Spinal cord (tissue), 10 donors: ENCODE measurements around the gene CCDC102B. TPM values are rescaled to one million over a fixed set of nuclear protein-coding genes. Genes with fewer than 3 reads are reported as not detected.
"Not testable (repeated sequence)": the region's sequence is repeated elsewhere in the genome, so short reads cannot be mapped to it uniquely, and the experiment has no call there.

Experiments
- DNase-seq, 6 donors: peaks; one replicate each; pipeline versions ENCODE4 v3.0.0 to v3.0.0-alpha.2; 2013 to 2015; ENCODE audit warnings: low spot score in 6 of 6, low read depth in 4 of 6
- H3K27ac ChIP-seq: one replicate; pipeline ENCODE4 v1.5.1; 2013; ENCODE audit warnings: low read depth, low read length, control low read depth
- H3K27me3 ChIP-seq: one replicate; pipeline ENCODE4 v1.6.1; 2013; ENCODE audit warnings: low read length; ENCODE audit not compliant: control insufficient read depth, insufficient read depth
- H3K36me3 ChIP-seq: one replicate; pipeline ENCODE4 v1.6.1; 2013; ENCODE audit warnings: low read length; ENCODE audit not compliant: control insufficient read depth, insufficient read depth
- H3K4me1 ChIP-seq: one replicate; pipeline ENCODE4 v1.6.1; 2013; ENCODE audit warnings: low read length; ENCODE audit not compliant: control insufficient read depth, insufficient read depth
- H3K4me3 ChIP-seq: one replicate; pipeline ENCODE4 v1.5.1; 2013; ENCODE audit warnings: low read depth, low read length, control low read depth
- H3K9me3 ChIP-seq: one replicate; pipeline ENCODE4 v1.6.1; 2013; ENCODE audit warnings: low read length; ENCODE audit not compliant: control insufficient read depth, insufficient read depth
- WGBS: methylation state at CpG from one replicate; pipeline ENCODE4 v1.1.5; 2013; ENCODE audit warnings: missing lambda C conversion rate; ENCODE audit not compliant: insufficient coverage; 5-methylcytosine and 5-hydroxymethylcytosine counted together
- polyA plus RNA-seq, 2 donors: library from polyadenylated mRNA; unstranded; fragments of 120-200 nt; gene quantifications; one replicate each; pipeline ENCODE4 v1.2.1, GENCODE V29; 2013; ENCODE audit not compliant: insufficient read length in 2 of 2
- total RNA-seq, 2 donors: library from RNA; depleted of rRNA in 1 of 2; stranded (reverse); fragments of 120-200 nt in 1 of 2; fragments of >200 nt in 1 of 2; gene quantifications; one replicate each; pipeline versions ENCODE4 v1.2.3 to v1.2.4, GENCODE V29; 2013 to 2014
- donor health status: healthy.

CCDC102B gene
- total and polyA plus RNA-seq, 4 donors = 6.2 to 21.2 (median 15.3) TPM

DNA sequence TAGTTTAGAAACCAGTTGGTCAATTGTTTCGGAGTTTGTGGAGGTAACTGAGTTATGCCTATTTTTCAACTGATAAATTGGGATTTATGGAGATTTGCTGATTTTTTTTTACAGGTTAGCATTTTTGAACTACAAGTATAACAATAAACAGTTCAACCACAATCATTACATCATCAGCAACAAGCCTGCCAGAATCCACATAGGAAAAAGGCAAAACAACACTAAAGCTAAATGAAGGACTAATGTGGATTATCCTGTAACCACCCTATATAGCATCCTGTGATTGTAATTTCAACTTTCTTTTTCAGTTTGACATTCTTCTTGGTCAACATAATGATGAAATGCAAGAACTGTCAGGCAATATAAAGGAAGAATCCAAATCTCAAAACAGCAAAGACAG lies 76.5 kb downstream of the CCDC102B start:
- no peaks in the 10 kb centered on the region for H3K9me3 ChIP-seq
- no peaks in the 10 kb centered on the region for H3K27me3 ChIP-seq
- no peak overlapping the region for H3K27ac ChIP-seq
- no CpG with 5 or more reads among the region's 1 CpG for WGBS
- H3K36me3 ChIP-seq = no peaks in the 10 kb centered on the region
- no peak for DNase-seq
- no peak overlapping the region for H3K4me3 ChIP-seq
- no peaks in the 10 kb centered on the region for H3K4me1 ChIP-seq

DNA sequence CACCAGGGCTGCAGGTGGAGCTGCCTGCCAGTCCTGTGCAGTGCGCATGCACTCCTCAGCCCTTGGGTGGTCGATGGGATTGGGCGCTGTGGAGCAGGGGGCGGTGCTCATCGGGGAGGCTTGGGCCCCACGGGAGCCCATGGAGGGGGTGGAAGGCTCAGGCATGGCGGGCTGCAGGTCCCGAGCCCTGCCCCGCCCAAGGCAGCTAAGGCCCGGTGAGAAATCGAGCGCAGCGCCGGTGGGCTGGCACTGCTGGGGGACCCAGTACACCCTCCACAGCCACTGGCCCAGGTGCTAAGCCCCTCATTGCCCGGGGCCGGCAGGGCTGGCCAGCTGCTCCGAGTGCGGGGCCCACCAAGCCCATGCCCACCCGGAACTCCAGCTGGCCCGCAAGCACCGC lies 82.1 kb downstream of the CCDC102B start:
- not testable (repeated sequence) for H3K9me3 ChIP-seq, H3K4me3 ChIP-seq, H3K4me1 ChIP-seq, H3K36me3 ChIP-seq, DNase-seq, H3K27me3 ChIP-seq, H3K27ac ChIP-seq
- 100% methylated on average over 14 of the region's 21 CpGs for WGBS

DNA sequence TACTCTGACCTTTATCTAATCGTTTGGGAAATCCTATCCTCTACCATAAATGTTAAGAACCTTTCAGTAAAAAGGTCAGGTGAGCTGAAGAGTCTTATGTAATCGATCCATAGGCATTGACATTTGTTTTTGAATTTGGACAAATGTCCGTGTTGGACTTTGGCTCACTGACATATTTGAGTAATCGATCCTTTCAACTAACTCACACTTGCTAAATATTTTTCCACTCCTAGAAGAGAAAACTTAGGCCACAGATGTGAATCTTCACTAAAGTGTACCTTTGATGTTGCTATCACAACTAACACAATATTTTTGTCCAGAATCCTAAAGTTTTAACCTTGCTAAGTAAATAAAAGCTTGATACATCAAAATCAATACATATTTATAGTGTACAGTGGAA lies 89.5 kb downstream of the CCDC102B start:
- H3K36me3 ChIP-seq = no peaks in the 10 kb centered on the region
- WGBS = 100% methylated on average over 2 of the region's 4 CpGs
- H3K27ac ChIP-seq = no peak overlapping the region
- no peak overlapping the region for H3K4me3 ChIP-seq
- no peak for DNase-seq
- no peaks in the 10 kb centered on the region for H3K4me1 ChIP-seq
- H3K27me3 ChIP-seq = no peaks in the 10 kb centered on the region
- H3K9me3 ChIP-seq = no peaks in the 10 kb centered on the region

DNA sequence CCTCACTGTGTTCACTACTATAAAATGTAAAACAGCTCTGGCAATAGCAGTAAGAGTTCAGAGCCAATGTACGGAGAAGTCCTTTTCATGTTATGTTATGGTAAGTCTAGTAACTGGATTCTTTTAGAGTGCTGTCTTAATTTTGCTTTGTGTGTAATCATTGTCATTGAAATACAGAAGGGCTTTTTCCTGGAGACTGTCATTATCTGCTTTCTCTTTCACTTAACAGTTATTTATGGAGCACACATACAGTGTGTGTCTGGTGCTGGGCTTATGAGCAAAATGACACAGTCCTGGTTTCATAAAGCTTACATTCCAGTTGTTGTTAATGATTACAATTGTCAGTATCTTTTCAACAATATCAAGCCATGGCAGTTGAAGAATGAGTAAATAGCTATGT lies 95.5 kb downstream of the CCDC102B start:
- Histone ChIP-seq H3K36me3 (no peaks in the 10 kb centered on the region), H3K4me3 (no peak overlapping the region), H3K27me3 (no peaks in the 10 kb centered on the region), H3K27ac (no peak overlapping the region), H3K9me3 (no peaks in the 10 kb centered on the region), H3K4me1 (no peaks in the 10 kb centered on the region)
- DNase-seq = peak in 1 of 6 donors; percentile 35
- WGBS = no CpG with 5 or more reads among the region's 1 CpG

DNA sequence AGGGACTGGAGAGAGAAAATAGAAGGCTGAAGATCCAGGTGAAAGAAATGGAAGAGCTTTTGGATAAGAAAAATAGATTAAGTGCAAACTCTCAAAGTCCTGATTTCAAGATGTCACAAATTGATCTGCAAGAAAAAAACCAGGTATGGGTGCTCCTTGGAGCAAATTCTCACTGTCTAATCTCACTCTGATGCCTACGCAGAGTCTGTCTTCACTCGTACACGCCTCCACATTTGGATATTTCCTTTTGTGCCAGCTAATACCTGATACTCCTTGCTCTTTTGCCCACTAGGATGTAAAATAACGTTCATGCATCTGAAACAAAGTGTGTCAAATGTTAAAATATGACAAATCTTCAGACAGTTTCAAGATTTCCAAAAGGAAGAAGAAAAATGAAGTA lies 99.4 kb downstream of the CCDC102B start:
- Histone ChIP-seq H3K27me3 (no peaks in the 10 kb centered on the region), H3K9me3 (no peaks in the 10 kb centered on the region), H3K4me1 (no peaks in the 10 kb centered on the region), H3K27ac (no peak overlapping the region), H3K4me3 (no peak overlapping the region), H3K36me3 (no peaks in the 10 kb centered on the region)
- DNase-seq = no peak
- 90% methylated on average over 2 of the region's 4 CpGs for WGBS

DNA sequence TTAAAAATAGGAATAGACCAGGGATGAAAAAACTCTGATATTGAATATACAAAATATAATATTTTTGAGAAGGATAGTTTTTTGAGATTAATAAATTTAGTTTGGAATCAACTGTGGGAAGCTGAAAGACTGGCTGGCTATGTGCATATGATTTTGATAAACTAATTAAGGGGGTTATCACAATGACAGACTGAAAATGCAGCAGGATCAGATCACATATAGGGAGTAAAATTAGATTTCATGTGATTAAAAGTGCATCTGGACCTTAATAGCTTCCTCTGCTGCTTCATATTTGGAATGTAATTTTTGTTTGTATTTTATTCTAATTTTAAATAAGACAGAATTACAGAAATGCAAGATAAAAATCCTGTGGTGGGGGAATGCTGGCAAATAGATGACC lies 111.7 kb downstream of the CCDC102B start:
- Histone ChIP-seq H3K4me1 (no peaks in the 10 kb centered on the region), H3K4me3 (no peak overlapping the region), H3K9me3 (no peaks in the 10 kb centered on the region), H3K27ac (no peak overlapping the region), H3K36me3 (no peaks in the 10 kb centered on the region), H3K27me3 (no peaks in the 10 kb centered on the region)
- no peak for DNase-seq

DNA sequence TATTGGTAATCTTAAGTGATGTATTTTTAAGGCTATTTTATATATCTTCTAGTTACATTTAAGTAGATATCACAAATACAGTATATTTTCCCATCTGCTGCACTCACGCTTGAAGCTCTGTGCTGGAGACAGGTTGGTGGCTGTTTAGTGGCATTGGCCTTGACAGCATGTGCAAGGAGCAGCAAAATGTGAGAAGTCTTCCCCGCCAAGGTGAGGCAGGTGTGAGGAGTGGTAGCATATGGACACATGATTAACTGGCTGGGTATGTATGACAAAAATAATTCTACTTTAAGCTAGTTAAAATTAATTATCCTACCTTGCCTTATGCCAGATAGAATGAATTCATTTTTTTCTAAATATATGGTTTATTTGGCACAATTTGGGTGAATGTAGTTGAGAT lies 117.2 kb downstream of the CCDC102B start:
- Histone ChIP-seq H3K4me1 (no peaks in the 10 kb centered on the region), H3K27me3 (no peaks in the 10 kb centered on the region), H3K36me3 (no peaks in the 10 kb centered on the region), H3K27ac (no peak overlapping the region), H3K4me3 (no peak overlapping the region), H3K9me3 (no peaks in the 10 kb centered on the region)
- peak in 1 of 6 donors; percentile 35 for DNase-seq
- no CpG with 5 or more reads among the region's 2 CpGs for WGBS

DNA sequence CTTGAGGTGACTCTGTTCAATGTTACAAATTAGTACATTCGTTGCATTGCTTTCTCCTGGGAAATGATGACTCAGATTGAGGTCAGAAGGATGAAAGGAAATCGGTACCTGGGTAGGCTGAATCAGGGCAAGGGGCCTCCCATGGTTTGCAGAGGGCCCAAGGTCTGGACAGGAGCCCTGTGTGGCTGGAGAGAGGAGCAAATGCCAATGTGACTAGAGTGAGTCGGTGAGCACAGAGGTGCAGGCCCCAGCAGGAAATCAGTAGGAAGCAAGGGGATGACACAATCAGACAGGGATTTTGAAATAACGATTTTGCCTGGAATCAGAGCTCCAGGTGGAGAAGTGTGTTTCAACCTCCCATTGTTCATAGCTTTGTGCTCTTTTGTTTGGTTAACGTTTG lies 118.9 kb downstream of the CCDC102B start:
- H3K4me3 ChIP-seq = no peak overlapping the region
- no peak for DNase-seq
- WGBS = 88% methylated on average over 5 of the region's 5 CpGs
- H3K27ac ChIP-seq = no peak overlapping the region
- H3K27me3 ChIP-seq = no peaks in the 10 kb centered on the region
- H3K36me3 ChIP-seq = no peaks in the 10 kb centered on the region
- no peaks in the 10 kb centered on the region for H3K4me1 ChIP-seq
- H3K9me3 ChIP-seq = no peaks in the 10 kb centered on the region

DNA sequence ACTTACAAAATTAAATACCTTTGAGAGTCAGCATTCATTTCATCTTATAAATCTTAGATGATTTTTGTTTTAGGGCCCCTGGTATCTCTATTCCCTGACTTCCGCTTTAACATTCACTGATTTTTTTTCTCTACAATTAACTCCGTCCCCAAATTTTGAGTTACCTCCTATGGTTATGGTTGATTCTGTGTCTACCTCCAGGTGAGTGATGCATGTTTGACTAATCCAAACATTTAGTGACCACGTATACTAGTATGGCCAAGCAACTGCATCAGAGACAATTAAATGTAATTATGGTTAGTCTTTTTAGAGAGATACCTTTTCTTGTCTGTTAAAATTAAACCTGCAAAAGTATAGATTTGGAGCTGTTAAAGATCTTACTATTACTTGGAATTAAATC lies 120.3 kb downstream of the CCDC102B start:
- no peaks in the 10 kb centered on the region for H3K36me3 ChIP-seq
- no peaks in the 10 kb centered on the region for H3K9me3 ChIP-seq
- no CpG with 5 or more reads among the region's 3 CpGs for WGBS
- no peaks in the 10 kb centered on the region for H3K4me1 ChIP-seq
- DNase-seq = no peak
- H3K4me3 ChIP-seq = no peak overlapping the region
- no peaks in the 10 kb centered on the region for H3K27me3 ChIP-seq
- H3K27ac ChIP-seq = no peak overlapping the region

DNA sequence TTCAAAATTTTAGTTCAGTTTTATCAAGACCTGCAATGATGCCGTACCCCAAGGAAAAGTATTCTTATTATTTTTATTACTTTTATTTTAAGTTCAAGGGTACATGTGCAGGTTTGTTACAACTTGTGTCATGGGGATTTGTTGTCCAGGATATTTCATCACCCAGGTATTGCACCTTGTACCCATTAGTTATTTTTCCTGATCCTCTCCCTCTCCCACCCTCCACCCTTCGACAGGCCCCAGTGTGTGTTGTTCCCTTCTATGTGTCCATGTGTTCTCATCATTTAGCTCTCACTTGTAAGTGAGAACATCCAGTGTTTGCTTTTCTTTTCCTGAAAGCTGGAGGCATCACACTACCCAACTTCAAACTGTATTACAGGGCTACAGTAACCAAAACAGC lies 122.0 kb downstream of the CCDC102B start:
- Histone ChIP-seq H3K36me3 (no peaks in the 10 kb centered on the region), H3K27me3 (no peaks in the 10 kb centered on the region), H3K27ac (no peak overlapping the region), H3K4me1 (no peaks in the 10 kb centered on the region), H3K4me3 (no peak overlapping the region), H3K9me3 (no peaks in the 10 kb centered on the region)
- WGBS = 100% methylated on average over 1 of the region's 2 CpGs
- DNase-seq = no peak
